Activated T-cell treated with anti-CD3 and anti-CD28 coated beads, Interleukin-2, amount 50 U/mL, for 72 hours (primary cell): ENCODE results near the gene KIF26B. TPM values are rescaled to one million over a fixed set of nuclear protein-coding genes. Genes with fewer than 3 reads are reported as not detected.

ENCODE experiments used
- ATAC-seq, 2 donors: fragments of 150-1000 bp; cut with Tn5 transposase; replicated peaks in 1 of 2; 2 replicates each; pipeline ENCODE4 v1.10.0; 2021; ENCODE audit warnings: moderate library complexity in 2 of 2, mild to moderate bottlenecking in 1 of 2
- DNase-seq, 2 donors: peaks; one replicate each; pipeline ENCODE4 v3.0.0; 2021 to 2022; ENCODE audit warnings: mixed read lengths in 1 of 2
- H3K27ac Mint-ChIP-seq: one replicate; pipeline ENCODE4 v1.8.0; 2022; ENCODE audit warnings: mild to moderate bottlenecking, moderate library complexity, mixed read lengths
- H3K27me3 Mint-ChIP-seq: one replicate; pipeline ENCODE4 v1.8.0; 2022; ENCODE audit warnings: low read depth, mixed read lengths
- H3K36me3 Mint-ChIP-seq, 2 donors: one replicate each; pipeline ENCODE4 v1.8.0; 2022; ENCODE audit warnings: mixed read lengths in 2 of 2, mild to moderate bottlenecking in 1 of 2; ENCODE audit not compliant: insufficient read depth in 2 of 2
- H3K4me1 Mint-ChIP-seq: one replicate; pipeline ENCODE4 v1.8.0; 2022; ENCODE audit warnings: low read depth, mixed read lengths
- H3K4me3 Mint-ChIP-seq, 2 donors: one replicate each; pipeline ENCODE4 v1.8.0; 2022; ENCODE audit warnings: mild to moderate bottlenecking in 2 of 2, mixed read lengths in 2 of 2, moderate library complexity in 2 of 2
- H3K9me3 Mint-ChIP-seq, 2 donors: one replicate each; pipeline ENCODE4 v1.8.0; 2022; ENCODE audit warnings: mixed read lengths in 2 of 2
- total RNA-seq, 2 donors: library from RNA; stranded (reverse); gene quantifications; one replicate each; pipeline ENCODE4 v1.2.3, GENCODE V29; 2022

The KIF26B gene
- total RNA-seq, 2 donors from 2014 or later, result 0.25 to 0.34 TPM

- Mint-ChIP-seq H3K27ac (no peak overlapping the region), H3K27me3 (peaks cover 53% of the 10 kb centered on the region), H3K4me3 (no peak overlapping the region)
Measured at GRCh38 chr1:245166471-245166885, 11.7 kb downstream of the KIF26B start.

GRCh38 chr1:245168086-245168485 is 13.3 kb downstream of the KIF26B start:
- H3K4me3 Mint-ChIP-seq, result no peak overlapping the region
- H3K4me1 Mint-ChIP-seq, result no peaks in the 10 kb centered on the region
- ATAC-seq, result no peak
- no peaks in the 10 kb centered on the region for H3K9me3 Mint-ChIP-seq
- no peaks in the 10 kb centered on the region for H3K36me3 Mint-ChIP-seq
- no peak for DNase-seq
- H3K27ac Mint-ChIP-seq, result no peak overlapping the region
- H3K27me3 Mint-ChIP-seq, result peaks cover 48% of the 10 kb centered on the region

More at GRCh38 chr1:245166471-245166885, 11.7 kb downstream of the KIF26B start:
- DNase-seq, result no peak
- ATAC-seq, result no peak
- H3K4me1 Mint-ChIP-seq, result no peaks in the 10 kb centered on the region
- H3K9me3 Mint-ChIP-seq, result no peaks in the 10 kb centered on the region
- H3K36me3 Mint-ChIP-seq, result no peaks in the 10 kb centered on the region

GRCh38 chr1:245168906-245169305 is 14.1 kb downstream of the KIF26B start:
- no peak for DNase-seq
- no peaks in the 10 kb centered on the region for H3K36me3 Mint-ChIP-seq
- no peak overlapping the region for H3K4me3 Mint-ChIP-seq
- no peak overlapping the region for H3K27ac Mint-ChIP-seq
- H3K4me1 Mint-ChIP-seq, result no peaks in the 10 kb centered on the region
- H3K27me3 Mint-ChIP-seq, result peaks cover 42% of the 10 kb centered on the region
- no peaks in the 10 kb centered on the region for H3K9me3 Mint-ChIP-seq
- no peak for ATAC-seq

GRCh38 chr1:245169376-245169775 is 14.6 kb downstream of the KIF26B start:
- Mint-ChIP-seq H3K4me3 (no peak overlapping the region), H3K9me3 (no peaks in the 10 kb centered on the region), H3K27me3 (peaks cover 42% of the 10 kb centered on the region), H3K36me3 (no peaks in the 10 kb centered on the region), H3K27ac (no peak overlapping the region), H3K4me1 (no peaks in the 10 kb centered on the region)
- DNase-seq (no peak), ATAC-seq (no peak)

GRCh38 chr1:245172026-245172425 is 17.2 kb downstream of the KIF26B start:
- peaks cover 27% of the 10 kb centered on the region for H3K27me3 Mint-ChIP-seq
- no peak for ATAC-seq

GRCh38 chr1:245172829-245173228 is 18.0 kb downstream of the KIF26B start:
- ATAC-seq (no peak), DNase-seq (no peak)
- H3K27ac Mint-ChIP-seq, result no peak overlapping the region
- H3K9me3 Mint-ChIP-seq, result no peaks in the 10 kb centered on the region
- no peak overlapping the region for H3K4me3 Mint-ChIP-seq
- peaks cover 19% of the 10 kb centered on the region for H3K27me3 Mint-ChIP-seq
- no peaks in the 10 kb centered on the region for H3K4me1 Mint-ChIP-seq
- no peaks in the 10 kb centered on the region for H3K36me3 Mint-ChIP-seq

More at GRCh38 chr1:245172026-245172425, 17.2 kb downstream of the KIF26B start:
- H3K4me1 Mint-ChIP-seq, result no peaks in the 10 kb centered on the region
- no peak overlapping the region for H3K27ac Mint-ChIP-seq
- H3K4me3 Mint-ChIP-seq, result no peak overlapping the region
- no peak for DNase-seq
- no peaks in the 10 kb centered on the region for H3K9me3 Mint-ChIP-seq
- no peaks in the 10 kb centered on the region for H3K36me3 Mint-ChIP-seq

- ATAC-seq, result no peak
Measured at GRCh38 chr1:245173446-245174211, 18.8 kb downstream of the KIF26B start.

GRCh38 chr1:245177071-245177900 is 22.5 kb downstream of the KIF26B start:
- Mint-ChIP-seq H3K4me1 (no peaks in the 10 kb centered on the region), H3K9me3 (no peaks in the 10 kb centered on the region), H3K27ac (no peak overlapping the region), H3K27me3 (peaks cover 6% of the 10 kb centered on the region), H3K4me3 (no peak overlapping the region), H3K36me3 (no peaks in the 10 kb centered on the region)
- ATAC-seq, result no peak
- no peak for DNase-seq

More at GRCh38 chr1:245173446-245174211, 18.8 kb downstream of the KIF26B start:
- no peak overlapping the region for H3K4me3 Mint-ChIP-seq
- DNase-seq, result no peak
- no peaks in the 10 kb centered on the region for H3K4me1 Mint-ChIP-seq
- no peak overlapping the region for H3K27ac Mint-ChIP-seq
- H3K27me3 Mint-ChIP-seq, result peaks cover 11% of the 10 kb centered on the region
- no peaks in the 10 kb centered on the region for H3K9me3 Mint-ChIP-seq
- no peaks in the 10 kb centered on the region for H3K36me3 Mint-ChIP-seq

- Mint-ChIP-seq H3K4me3 (no peak overlapping the region), H3K27ac (no peak overlapping the region), H3K9me3 (no peaks in the 10 kb centered on the region), H3K4me1 (no peaks in the 10 kb centered on the region), H3K27me3 (peaks cover 6% of the 10 kb centered on the region), H3K36me3 (no peaks in the 10 kb centered on the region)
- DNase-seq, result no peak
- ATAC-seq, result no peak
Measured at GRCh38 chr1:245179706-245180105, 24.9 kb downstream of the KIF26B start.

GRCh38 chr1:245180496-245181157 is 25.8 kb downstream of the KIF26B start:
- no peak overlapping the region for H3K27ac Mint-ChIP-seq
- ATAC-seq (no peak), DNase-seq (no peak)
- no peaks in the 10 kb centered on the region for H3K4me1 Mint-ChIP-seq
- no peak overlapping the region for H3K4me3 Mint-ChIP-seq
- no peaks in the 10 kb centered on the region for H3K27me3 Mint-ChIP-seq
- H3K9me3 Mint-ChIP-seq, result no peaks in the 10 kb centered on the region
- H3K36me3 Mint-ChIP-seq, result no peaks in the 10 kb centered on the region

- no peaks in the 10 kb centered on the region for H3K4me1 Mint-ChIP-seq
- no peak overlapping the region for H3K27ac Mint-ChIP-seq
- H3K27me3 Mint-ChIP-seq, result no peaks in the 10 kb centered on the region
- no peaks in the 10 kb centered on the region for H3K36me3 Mint-ChIP-seq
- no peaks in the 10 kb centered on the region for H3K9me3 Mint-ChIP-seq
- ATAC-seq (no peak), DNase-seq (no peak)
- H3K4me3 Mint-ChIP-seq, result no peak overlapping the region
Measured at GRCh38 chr1:245181158-245181517, 26.4 kb downstream of the KIF26B start.

GRCh38 chr1:245182028-245182427 is 27.2 kb downstream of the KIF26B start:
- DNase-seq, result no peak
- H3K4me1 Mint-ChIP-seq, result no peaks in the 10 kb centered on the region
- H3K4me3 Mint-ChIP-seq, result no peak overlapping the region
- ATAC-seq, result no peak
- H3K9me3 Mint-ChIP-seq, result no peaks in the 10 kb centered on the region
- H3K27me3 Mint-ChIP-seq, result no peaks in the 10 kb centered on the region
- no peaks in the 10 kb centered on the region for H3K36me3 Mint-ChIP-seq
- no peak overlapping the region for H3K27ac Mint-ChIP-seq

- no peak for ATAC-seq
- H3K9me3 Mint-ChIP-seq, result no peaks in the 10 kb centered on the region
- H3K27ac Mint-ChIP-seq, result no peak overlapping the region
- H3K4me1 Mint-ChIP-seq, result no peaks in the 10 kb centered on the region
- H3K4me3 Mint-ChIP-seq, result no peak overlapping the region
- H3K27me3 Mint-ChIP-seq, result peaks cover 8% of the 10 kb centered on the region
- no peak for DNase-seq
- H3K36me3 Mint-ChIP-seq, result no peaks in the 10 kb centered on the region
Measured at GRCh38 chr1:245183429-245183828, 28.6 kb downstream of the KIF26B start.
